ENCODE data around the gene FADS2.

GRCh38 chr11:61855939-61856680 lies 28.0 kb downstream of the FADS2 start:
- TF ChIP-seq ATF7 (IDR thresholded peaks at IDR 0.05) (no peak), FOXP4 (CRISPR knock-in tag; IDR thresholded peaks at IDR 0.05; ENCODE audit: borderline replicate concordance) (no peak), NR2C2 (CRISPR knock-in tag; IDR thresholded peaks at IDR 0.05) (no peak), NR2C2 (tag; IDR thresholded peaks at IDR 0.05) (no peak), POLR2A (conservative IDR thresholded peaks at IDR 0.05) (no peak), E2F1 (CRISPR knock-in tag; IDR thresholded peaks at IDR 0.05) (no peak), CTCF (IDR thresholded peaks at IDR 0.05 in 2 of 3, conservative IDR thresholded peaks at IDR 0.05 in 1 of 3; ENCODE audit: insufficient read depth in 2 of 3, low read depth in 1 of 3, low read length in 3 of 3) (no peak), RAD21 (CRISPR knock-in tag; conservative IDR thresholded peaks at IDR 0.05 in 1 of 2, IDR thresholded peaks at IDR 0.05 in 1 of 2) (no peak), PHB (CRISPR knock-in tag; IDR thresholded peaks at IDR 0.05) (no peak), SMAD4 (CRISPR knock-in tag; conservative IDR thresholded peaks at IDR 0.05) (no peak), EP300 (IDR thresholded peaks at IDR 0.05; ENCODE audit: low read length) (no peak), AFF4 (CRISPR knock-in tag; IDR thresholded peaks at IDR 0.05) (no peak), ERF (CRISPR knock-in tag; IDR thresholded peaks at IDR 0.05) (no peak), KLF6 (CRISPR knock-in tag; IDR thresholded peaks at IDR 0.05; ENCODE audit: borderline replicate concordance) (no peak)
